ENCODE results near the gene FBXL19. TPM values are rescaled to one million over a fixed set of nuclear protein-coding genes. Genes with fewer than 3 reads are reported as not detected.

The FBXL19 gene
- polyA plus RNA-seq, 3 donors, result 0.14 to 7.6 TPM; not detected in 1

GRCh38 chr16:30987581-30988190 lies 64.3 kb downstream of the FBXL19 start:
- Histone ChIP-seq H3K4me3 (replicated peaks in 1 of 3; ENCODE audit: low read depth in 2 of 3, low read length in 3 of 3) (no peak overlapping the region), H3K27ac (ENCODE audit: low read depth in 1 of 2, low read length in 2 of 2) (no peak overlapping the region), H3K4me2 (replicated peaks; ENCODE audit: extremely low read depth, low read length, poor library complexity, severe bottlenecking) (no peak overlapping the region), H3K9me3 (replicated peaks in 1 of 2; ENCODE audit: control insufficient read depth in 1 of 2, insufficient read depth in 1 of 2, low read length in 2 of 2) (no peaks in the 10 kb centered on the region), H3K27me3 (ENCODE audit: control insufficient read depth in 2 of 2, insufficient read depth in 2 of 2, low read length in 2 of 2) (no peaks in the 10 kb centered on the region), H3K79me2 (ENCODE audit: insufficient read depth, low read length) (no peaks in the 10 kb centered on the region), H3K4me1 (ENCODE audit: control insufficient read depth in 1 of 2, insufficient read depth in 2 of 2, low read length in 2 of 2) (peaks cover 8 to 21% of the 10 kb centered on the region in 2 donors), H3K36me3 (replicated peaks in 1 of 2; ENCODE audit: control insufficient read depth in 1 of 2, insufficient read depth in 2 of 2, low read length in 2 of 2) (peaks cover 15 to 19% of the 10 kb centered on the region in 2 donors), H3K9ac (ENCODE audit: insufficient read depth, low read length, poor library complexity, severe bottlenecking) (no peak overlapping the region), H2AFZ (ENCODE audit: insufficient read depth, low read depth, low read length, poor library complexity, severe bottlenecking) (no peak overlapping the region), H4K20me1 (ENCODE audit: insufficient read depth, low read length) (no peaks in the 10 kb centered on the region)
- H3K36me3 Mint-ChIP-seq, result peaks cover 15 to 25% of the 10 kb centered on the region in 2 donors
- no peak overlapping the region for H3K4me3 Mint-ChIP-seq
- peaks cover 0 to 2% (median 0%) of the 10 kb centered on the region in 3 donors for H3K27me3 Mint-ChIP-seq (ENCODE audit: low read depth in 3 of 3)
- DNase-seq, result no peak
- peak overlapping the region in 1 of 7 donors; percentile 8 for H3K27ac Mint-ChIP-seq
- TF ChIP-seq CTCF (IDR thresholded peaks at IDR 0.05), result no peak
- peaks cover 0 to 3% (median 0%) of the 10 kb centered on the region in 7 donors for H3K9me3 Mint-ChIP-seq
- 96% methylated on average over 29 of the region's 30 CpGs for WGBS (ENCODE audit: insufficient coverage)
- H3K4me1 Mint-ChIP-seq, result peaks cover 5% of the 10 kb centered on the region
- intact Hi-C loops (cut with micrococcal nuclease), result loop anchor here (5.0 to 10.0 kb wide), 4 partner anchors 167 to 877 kb away; partner anchors contain the start of genes ZNF843 (in 2 of the 2) and PRSS36 (in 1 of the 2)

- no peaks in the 10 kb centered on the region for H3K79me2 ChIP-seq (ENCODE audit: insufficient read depth, low read length)
- H3K4me3 Mint-ChIP-seq, result no peak overlapping the region
- no peak overlapping the region for H3K4me3 ChIP-seq (replicated peaks in 1 of 3; ENCODE audit: low read depth in 2 of 3, low read length in 3 of 3)
- TF ChIP-seq CTCF (IDR thresholded peaks at IDR 0.05), result no peak
- H3K9ac ChIP-seq (ENCODE audit: insufficient read depth, low read length, poor library complexity, severe bottlenecking), result no peak overlapping the region
- H3K27me3 ChIP-seq (ENCODE audit: control insufficient read depth in 2 of 2, insufficient read depth in 2 of 2, low read length in 2 of 2), result no peaks in the 10 kb centered on the region
- no peak overlapping the region for H3K4me2 ChIP-seq (replicated peaks; ENCODE audit: extremely low read depth, low read length, poor library complexity, severe bottlenecking)
- 97% methylated on average over 17 of the region's 23 CpGs for WGBS (ENCODE audit: insufficient coverage)
- H3K36me3 Mint-ChIP-seq, result peaks cover 4 to 7% of the 10 kb centered on the region in 2 donors
- H3K36me3 ChIP-seq (replicated peaks in 1 of 2; ENCODE audit: control insufficient read depth in 1 of 2, insufficient read depth in 2 of 2, low read length in 2 of 2), result peaks cover 0 to under 1% of the 10 kb centered on the region in 2 donors
- H3K4me1 ChIP-seq (ENCODE audit: control insufficient read depth in 1 of 2, insufficient read depth in 2 of 2, low read length in 2 of 2), result peaks cover 14 to 27% of the 10 kb centered on the region in 2 donors
- intact Hi-C loops (cut with micrococcal nuclease), result loop anchor here (5.0 to 10.0 kb wide), 6 partner anchors 43 to 875 kb away; partner anchors contain the start of genes ZNF843 (in 2 of the 2), PRSS36 (in 1 of the 2) and STX4 (in 1 of the 2)
- H3K9me3 Mint-ChIP-seq, result no peaks in the 10 kb centered on the region
- H3K27me3 Mint-ChIP-seq (ENCODE audit: low read depth in 3 of 3), result peaks cover 0 to 2% (median 0%) of the 10 kb centered on the region in 3 donors
- peaks cover 16% of the 10 kb centered on the region for H3K4me1 Mint-ChIP-seq
- DNase-seq, result no peak
- no peaks in the 10 kb centered on the region for H4K20me1 ChIP-seq (ENCODE audit: insufficient read depth, low read length)
- no peaks in the 10 kb centered on the region for H3K9me3 ChIP-seq (replicated peaks in 1 of 2; ENCODE audit: control insufficient read depth in 1 of 2, insufficient read depth in 1 of 2, low read length in 2 of 2)
- H3K27ac Mint-ChIP-seq, result no peak overlapping the region
- H3K27ac ChIP-seq (ENCODE audit: low read depth in 1 of 2, low read length in 2 of 2), result no peak overlapping the region
- H2AFZ ChIP-seq (ENCODE audit: insufficient read depth, low read depth, low read length, poor library complexity, severe bottlenecking), result no peak overlapping the region
Observed at GRCh38 chr16:30989469-30990047, 66.2 kb downstream of the FBXL19 start.
